Measurements from ENCODE around the gene LOX.

Gene LOX, protein sequence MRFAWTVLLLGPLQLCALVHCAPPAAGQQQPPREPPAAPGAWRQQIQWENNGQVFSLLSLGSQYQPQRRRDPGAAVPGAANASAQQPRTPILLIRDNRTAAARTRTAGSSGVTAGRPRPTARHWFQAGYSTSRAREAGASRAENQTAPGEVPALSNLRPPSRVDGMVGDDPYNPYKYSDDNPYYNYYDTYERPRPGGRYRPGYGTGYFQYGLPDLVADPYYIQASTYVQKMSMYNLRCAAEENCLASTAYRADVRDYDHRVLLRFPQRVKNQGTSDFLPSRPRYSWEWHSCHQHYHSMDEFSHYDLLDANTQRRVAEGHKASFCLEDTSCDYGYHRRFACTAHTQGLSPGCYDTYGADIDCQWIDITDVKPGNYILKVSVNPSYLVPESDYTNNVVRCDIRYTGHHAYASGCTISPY

DNA sequence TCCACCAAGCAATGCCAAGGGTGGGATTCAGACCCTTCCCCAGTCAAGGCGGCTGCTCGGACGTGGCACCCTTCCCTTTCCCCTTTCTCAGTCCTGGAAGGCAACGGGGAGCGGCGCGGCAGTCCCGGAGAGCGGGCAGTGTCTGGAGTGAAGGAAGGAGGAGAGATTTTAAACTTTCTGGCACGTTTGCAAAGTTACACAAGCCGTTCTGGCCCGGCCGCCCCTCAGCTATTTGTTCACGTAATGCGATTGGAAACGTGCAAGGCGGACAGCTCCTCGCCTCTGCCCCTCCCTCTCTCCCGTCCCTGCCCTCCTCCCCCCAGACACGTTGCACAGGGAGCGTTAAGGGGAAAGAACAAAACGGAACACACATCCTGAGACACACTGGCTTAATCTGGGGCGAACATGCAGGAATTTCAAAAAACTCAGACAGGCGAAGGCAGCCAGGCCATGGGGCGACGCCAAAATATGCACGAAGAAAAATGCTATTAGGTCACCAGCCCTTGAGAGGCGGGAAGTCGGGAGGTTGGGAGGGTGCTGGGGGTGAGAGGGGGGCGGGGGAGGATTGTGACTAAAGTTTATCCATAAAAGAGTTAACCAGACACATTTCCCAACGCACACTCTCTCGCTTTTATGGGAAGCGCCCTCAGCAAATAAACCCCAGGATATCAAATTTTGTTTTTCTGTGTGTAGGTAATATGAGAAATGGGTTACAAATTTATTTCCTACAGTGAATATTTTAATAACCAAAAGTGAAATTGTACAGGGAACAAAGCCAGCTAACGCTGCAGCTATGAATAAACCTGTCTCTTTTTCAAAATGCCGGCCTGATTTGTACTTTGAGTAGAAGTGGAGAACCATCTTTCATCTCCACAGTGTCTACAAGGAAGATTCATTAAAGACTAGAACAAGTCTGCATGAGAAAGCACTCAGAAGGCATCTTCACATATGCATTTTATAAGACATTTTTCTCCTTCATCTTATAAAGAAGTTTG, at the start of gene LOX:
TSS of gene LOX (minus strand) at position 144 of the 995 bp plus-strand sequence. CDS start 274 bp downstream, outside the sequence.
- peak in 1 of 2 experiments; percentile 19 for DNase-seq

DNA sequence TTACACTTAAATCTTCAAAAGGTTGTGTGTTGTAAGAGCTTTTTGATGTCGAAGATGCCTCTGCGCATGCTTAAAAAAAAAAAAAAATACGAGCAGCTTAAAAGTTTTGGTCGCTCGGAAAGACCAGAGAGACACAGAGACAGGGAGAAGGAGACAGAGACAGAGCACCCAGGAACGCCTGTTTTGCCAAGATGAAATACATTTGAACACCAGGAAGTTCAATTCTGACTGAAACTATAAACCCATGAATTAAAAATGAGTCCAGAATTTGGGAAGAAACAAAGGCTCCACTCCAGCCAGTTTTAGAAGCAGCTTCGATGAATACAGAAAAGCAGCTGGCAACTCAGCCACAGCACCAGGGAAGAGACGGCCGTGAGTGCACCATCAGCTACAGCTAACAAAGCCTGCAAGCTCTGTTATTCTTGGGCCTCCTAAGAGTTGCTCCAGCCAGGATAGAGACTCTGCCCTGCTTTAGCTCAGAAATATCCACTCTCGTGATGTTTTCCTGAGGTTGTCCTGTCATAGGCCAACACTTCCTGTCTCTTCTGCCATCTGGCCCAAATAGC, 48.8 kb upstream of the LOX start:
- DNase-seq: no peak

DNA sequence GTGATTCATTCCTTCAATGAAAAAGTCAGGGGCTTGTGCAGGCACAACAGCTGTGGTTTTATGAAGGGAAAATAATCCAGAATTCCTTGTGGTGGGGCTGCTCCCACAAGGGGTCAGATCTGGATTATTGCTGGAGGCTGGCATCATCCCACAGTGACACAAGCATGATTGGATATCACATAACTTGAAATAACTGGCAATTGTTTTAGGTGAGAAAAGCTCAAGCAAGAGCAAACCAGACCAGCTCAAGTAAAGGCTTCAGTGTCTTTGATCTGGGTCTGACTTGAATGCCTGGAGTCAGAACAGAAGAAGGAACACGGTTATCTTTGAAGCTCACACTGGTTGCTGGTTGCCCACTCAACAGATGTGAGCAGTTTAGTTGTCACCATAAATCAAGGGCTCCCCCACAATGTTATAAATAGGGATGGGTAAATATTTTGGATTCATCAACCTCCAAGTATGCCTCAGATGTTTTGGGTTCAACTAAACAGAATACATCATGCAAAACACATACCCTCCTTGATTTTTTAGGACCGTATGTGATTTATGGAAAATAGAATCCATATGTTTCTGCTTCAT, 48.2 kb upstream of the LOX start:
- no peak for DNase-seq

DNA sequence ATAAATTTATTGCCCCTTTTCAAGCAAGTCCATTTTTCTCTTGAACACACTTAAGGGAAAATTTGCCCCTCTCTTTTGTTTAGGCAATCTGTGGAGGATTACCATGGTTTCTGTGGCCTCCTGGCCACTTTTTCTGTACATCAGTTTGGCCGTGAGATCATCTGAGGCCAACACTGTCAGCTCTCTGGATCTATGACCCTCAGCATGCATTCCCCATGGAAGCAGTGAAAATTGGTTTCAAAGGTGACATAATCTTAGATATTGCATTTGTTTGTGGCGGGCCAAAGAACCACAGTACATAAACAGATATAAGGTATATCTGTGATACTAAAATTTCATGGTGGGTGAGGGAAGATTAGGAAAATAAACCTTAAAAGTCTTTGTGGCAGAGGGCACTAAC, 46.7 kb upstream of the LOX start:
- DNase-seq: no peak

DNA sequence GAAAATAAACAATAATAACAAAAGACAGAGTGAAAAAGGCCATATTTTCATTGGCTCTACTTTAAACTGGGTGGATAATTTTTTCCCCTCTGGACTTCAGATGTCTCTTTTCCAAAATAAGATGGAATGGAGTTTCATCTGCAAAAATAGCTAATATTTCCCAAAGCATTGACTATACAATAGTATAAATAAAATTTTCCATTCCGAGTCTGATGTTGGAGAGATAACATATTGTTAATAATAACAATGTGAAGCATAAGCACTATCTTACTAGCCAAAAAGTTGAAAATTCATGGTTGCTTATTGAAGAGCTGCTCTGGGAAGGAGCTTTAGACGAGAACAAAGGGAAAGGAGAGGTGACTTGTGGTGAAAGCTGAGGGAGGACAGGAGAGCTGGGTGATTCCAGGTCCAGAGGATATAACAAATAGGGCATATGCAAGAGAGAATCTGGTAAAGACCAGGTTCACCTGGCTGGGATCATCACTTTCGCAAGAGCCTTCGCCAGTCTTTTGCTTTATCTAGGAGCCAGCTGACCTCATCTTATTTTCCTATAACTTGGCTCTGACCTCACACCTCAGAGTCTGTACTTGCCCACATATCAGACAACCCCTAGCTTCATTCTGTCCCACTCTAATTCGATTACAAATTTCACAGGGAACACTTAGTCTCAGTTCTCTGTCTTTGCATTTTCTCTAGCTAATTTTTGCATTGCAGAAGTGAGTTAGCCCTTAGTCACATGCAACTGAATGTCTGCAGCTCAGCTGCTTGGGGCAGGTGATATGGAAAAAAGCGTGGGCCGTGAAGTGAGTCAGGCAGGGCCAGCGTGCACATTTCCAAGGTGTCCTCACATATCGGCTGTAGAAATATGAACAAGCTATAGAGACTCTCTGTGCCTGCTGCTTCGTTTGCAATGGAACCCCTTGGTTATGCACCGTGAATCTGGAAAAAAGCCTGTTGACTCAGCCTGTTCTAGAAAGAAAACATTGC, 43.7 kb upstream of the LOX start:
- peak in 1 of 2 experiments; percentile 1 for DNase-seq

DNA sequence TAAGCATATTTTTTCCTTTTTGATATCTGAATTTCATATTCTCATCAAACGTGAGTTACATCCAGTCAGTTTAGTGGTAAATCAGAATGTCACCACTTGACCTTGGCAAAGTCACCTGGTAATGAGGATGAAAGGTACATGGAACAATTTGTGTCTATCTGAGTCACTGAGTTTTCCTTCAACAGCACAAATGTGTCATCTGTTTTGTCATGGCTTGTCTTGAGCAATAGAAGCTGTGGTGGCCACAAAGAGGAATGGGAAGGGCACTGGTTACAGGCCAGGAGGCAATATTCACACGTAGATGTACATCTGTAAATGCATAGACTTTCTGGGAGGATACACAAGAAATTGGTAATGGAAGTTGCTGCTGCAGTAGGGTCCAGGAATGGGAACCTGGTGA, 42.9 kb upstream of the LOX start:
- DNase-seq: no peak

DNA sequence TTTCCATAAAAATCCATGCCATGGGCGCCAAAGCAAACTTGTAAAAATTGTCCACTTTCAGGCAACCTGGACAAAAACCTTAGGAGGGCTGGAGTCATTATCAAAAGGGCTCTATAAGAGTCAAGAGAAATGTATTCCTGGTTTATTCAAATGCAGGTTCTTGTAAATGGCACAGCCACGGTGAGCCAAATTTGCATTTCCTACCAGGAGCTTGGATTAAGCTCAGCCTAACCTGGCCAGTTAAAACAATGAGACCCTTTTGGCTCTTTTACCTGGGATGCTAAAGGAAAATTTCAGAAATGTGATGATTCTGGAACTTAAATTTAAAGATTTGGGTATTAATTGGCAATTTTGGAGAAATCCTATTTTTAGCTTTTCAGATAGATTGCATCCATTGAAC, 42.4 kb upstream of the LOX start:
- DNase-seq: peak in 1 of 2 experiments; percentile 61

DNA sequence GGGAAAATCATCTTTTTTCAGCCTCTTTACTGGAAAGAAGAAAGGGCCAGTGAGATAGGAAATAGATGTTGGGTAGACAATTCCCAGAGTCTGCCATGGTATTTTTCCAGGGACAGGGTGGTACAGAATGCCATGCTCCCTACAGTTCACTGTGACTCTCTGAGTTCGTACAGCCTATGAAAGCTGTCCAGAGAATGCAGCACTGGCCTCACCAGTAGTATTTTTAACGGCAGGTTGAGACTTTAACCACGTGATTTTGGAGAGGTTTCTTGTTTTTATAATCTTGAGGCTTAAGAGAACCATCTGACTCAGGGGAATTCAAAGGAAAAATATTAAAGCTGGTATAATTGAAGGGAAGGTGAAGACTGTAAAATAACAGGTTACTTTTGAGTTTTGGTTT, 41.1 kb upstream of the LOX start:
- no peak for DNase-seq

DNA sequence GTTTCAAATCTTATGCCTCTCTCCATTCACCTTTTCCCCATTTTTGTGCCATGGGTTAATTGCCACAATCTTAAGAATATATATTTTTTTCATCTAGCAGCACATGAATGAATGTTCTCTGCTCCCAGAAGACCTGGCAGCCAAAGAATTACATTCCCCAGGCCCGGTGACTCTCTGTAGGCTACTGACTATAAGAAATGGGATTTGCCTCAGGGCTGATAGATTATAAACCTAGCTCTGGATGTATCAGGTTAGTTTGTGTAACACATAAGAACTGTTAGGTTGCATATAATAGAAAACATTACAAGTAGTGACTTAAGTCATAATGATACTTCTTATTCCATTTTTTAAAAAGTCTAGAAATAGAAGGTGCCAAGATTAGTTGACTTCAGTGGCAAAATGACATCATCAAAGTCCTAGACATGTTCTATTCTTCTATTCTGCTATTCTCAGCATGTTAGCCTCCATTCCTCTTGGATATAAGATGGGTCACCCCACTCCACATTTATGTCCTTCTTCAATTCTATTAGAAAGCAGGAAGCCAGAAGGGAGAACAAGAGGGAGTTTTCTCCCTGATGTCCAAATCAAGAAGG, 40.4 kb upstream of the LOX start:
- DNase-seq: no peak

DNA sequence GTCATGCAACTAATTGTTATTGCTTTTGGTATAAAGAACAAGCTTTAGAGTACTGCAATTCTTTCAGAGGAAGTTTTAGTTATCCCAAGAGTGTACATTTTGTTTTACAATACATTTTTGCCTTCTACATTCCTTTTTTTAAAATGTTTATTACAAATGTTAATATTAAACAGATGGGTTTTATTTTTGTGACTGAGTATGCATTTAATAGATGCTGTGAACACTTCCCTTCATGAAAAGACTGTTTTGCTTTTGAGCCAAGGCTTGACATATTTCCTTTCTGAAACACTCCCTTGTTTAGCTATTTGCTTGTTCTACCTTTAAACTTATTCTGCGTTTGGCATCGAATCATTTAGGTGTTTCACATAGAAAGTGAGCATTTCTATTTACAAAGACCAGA, 36.4 kb upstream of the LOX start:
- no peak for DNase-seq

DNA sequence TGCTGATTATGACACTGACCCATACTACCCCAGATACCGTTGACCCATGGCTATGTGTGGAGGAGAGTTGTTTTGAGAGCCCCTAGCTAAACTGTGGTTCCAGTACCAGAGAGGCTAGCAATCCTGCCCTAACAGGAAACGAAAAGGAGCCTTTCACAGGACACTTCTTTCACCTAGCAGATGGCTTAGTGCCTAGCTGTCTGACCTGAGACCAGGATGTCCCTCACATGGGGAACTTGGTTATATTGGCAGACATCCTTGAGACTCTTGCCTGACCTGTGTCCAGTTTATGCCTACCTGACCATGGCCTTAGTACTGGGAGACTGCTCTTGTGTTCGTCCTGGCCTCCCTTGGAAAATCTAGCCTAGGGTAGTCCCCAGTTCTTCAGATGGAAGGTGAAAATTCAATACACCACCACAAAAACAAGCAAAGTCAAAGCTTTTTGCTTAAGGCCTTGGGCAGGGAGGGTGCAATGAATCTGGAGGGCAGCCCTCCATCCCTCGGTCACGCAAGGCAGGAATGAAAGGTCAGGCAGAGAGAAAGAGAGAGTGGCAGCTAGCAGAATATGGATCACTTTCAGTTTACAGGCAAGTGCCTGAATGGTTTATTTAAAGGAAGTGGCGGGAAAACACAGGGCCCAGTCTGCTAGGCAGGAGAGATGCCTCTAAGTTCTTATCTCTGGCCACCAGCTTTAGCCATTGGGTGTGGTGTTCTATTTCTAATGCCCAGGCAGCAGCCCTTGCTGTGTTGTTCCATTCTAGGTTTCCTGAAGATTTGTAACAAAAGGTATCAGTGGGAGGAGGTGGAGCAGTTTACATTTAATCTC, 34.9 kb upstream of the LOX start:
- no peak for DNase-seq

DNA sequence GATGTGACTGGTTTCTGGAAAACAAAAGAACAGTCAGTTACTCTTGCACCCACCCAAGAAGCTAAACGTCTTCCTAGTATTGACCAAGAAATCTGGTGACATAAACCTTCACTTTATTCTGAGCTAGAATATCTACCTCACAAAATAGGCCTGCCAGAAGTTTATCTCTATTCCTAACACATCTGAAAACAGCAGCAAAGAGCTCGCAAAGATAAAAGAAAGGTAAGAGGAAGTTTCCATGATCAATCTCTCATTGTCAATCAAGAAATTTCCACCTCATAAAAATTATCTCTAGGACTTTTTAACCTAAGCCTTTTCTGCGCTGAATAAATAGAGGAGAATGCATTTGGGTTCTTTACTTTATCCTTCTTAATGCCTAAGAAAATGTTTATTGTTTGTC, 34.0 kb upstream of the LOX start:
- no peak for DNase-seq

DNA sequence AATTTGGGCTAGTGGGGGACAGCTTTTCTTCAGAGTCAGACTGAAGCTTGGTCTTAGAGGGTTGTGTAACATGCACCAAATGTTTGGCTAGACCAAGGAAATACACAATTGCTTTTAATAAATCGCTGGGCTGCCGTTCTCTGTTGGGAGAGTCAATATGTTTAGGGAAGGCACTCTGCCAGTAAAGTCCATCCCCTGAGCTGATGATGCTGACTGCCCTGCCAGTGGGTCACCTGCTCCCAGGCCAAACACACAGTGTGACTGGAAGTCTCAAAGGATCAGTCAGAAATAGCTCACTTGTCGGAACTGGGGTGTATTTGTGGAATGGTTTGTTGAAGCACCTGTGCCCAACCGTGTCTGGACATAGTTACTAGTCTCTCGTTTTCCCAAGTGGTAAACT, 33.4 kb upstream of the LOX start:
- no peak for DNase-seq

DNA sequence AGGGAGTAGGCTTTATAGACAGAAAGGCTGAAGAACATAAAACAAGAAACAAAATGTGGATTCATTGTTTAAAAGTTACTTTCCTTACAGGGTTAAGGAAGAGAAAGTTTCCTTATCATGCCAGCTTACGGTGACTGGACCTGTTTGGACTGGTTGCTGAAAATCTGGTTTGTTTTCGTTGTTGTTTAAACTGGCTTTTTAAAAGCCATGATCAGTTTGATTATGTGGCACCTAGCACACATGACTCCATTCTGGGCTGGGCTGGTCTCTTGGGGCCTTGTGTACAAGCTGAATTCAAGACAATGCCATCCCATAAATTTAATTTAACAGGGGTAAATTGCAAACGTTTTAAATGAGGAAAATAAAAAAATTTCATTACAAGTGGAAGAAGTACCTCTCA, 32.9 kb upstream of the LOX start:
- DNase-seq: no peak

DNA sequence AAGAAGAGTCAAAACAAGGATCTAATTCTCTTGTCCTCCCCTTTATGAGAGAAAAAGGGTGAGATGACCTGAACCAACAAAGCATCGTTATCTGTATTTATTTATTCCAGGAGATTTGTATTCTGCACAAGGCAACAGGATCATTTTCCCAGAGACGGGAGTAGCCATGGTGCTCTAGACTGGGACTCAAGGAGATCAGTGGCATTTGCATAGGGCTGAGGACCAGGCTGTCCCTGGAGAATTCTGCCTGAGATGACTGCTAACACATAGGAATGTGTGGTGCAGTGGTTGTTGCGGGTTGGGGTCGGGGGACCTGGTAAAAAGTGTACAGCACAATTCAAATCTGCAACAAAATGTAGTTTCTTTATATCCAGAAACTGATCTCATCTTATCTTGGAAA, 29.0 kb upstream of the LOX start:
- DNase-seq: peak; percentile 5 to 48

DNA sequence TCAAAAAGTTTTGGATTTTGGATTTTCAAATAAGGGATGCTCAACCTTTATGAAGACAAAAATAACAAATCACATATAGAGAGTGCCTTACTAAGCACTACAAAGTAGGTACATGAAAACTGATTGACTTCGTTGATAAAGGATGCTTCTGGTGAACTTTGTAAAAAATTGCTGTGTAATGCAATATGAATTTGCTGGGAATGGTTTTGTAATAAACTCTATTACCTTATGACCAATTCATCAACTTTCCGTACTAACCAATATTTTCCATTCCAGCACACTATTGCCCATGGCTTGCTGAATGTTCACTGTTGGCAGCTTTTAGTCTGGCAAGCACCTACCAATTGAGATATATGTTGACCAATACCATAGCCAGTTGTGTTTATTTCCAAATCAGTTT, 27.9 kb upstream of the LOX start:
- DNase-seq: no peak

DNA sequence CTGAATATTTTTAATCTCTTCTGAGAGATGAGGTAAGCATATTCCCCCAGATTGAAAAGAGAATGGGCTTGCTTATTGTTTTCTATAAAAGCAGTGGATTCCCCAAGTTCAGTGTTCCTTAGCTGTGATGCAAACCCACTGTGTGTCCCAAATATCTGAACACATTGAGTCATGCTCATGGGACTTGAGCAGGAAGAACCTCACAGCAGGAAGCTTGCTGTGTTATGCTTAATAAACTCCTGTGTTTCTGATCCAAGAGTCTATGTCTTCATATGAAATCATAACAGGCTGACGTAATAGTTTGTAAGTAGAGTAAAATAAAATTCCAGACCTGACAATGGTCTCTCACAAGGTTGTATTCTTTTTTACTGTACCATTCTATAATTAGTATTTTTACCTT, 24.8 kb upstream of the LOX start:
- DNase-seq: no peak

DNA sequence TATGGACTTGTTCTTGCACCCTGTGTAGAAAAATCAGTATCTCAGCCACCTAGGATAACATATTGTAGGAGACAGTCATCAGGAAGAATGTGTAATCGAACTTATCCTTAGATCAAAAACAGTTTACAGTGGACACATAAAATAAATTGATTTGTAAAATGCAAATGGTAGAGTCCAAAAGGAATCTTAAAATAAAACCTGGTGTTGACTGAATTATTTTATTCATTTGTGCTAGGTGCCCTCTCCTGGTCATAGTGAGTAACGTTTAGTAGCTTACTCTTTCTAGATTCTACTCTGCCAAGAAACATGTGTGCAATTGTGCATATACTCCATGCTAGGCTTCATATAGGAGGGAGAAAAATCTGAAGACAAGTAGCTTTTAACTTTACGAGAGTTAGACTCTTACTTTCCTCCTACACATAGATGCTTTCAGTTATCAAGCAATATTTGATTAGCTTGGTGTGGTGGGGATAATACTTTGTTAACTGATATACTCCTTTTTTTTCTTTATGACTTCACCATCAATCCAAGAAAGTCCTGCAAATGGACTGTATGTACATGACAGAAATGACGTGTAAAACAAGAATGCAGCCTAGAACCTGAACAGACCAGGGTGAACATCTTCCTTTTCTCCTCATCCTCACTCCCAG, 23.7 kb upstream of the LOX start:
- peak; percentile 12 to 55 for DNase-seq

DNA sequence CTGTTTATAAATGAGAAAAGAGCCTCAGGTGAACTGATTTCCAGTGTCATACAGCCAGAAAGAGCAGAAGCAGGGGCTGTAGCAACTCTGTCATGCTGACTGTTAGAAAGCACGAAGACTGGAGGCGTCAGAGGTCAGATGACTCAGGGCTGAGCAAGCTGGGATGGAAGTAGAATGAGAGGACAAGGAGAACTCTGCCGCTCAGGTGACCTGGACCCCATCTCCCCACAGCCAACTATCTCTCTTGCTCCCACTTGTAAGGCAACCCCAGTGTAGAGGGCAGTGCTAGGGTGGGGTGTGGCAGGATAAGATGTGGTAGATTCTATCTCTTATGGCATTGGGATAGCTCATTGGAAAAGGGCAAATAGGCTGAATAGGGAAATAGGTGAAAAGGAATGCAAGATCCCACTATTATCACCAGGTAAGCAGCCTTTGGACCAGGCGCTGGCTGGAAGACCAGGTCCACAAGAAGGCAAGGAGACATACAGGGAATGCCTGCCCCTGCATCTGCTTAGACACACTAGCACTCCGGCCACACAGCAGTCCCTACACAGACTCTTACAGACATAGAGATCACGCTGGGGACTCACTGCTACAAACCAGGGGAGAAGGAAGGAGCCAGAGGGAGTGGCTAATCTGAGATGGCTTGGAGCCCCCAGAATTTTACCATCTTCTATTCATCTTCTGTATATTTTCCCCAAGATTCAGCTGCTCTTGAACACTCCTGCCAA, 21.2 kb upstream of the LOX start:
- DNase-seq: no peak
